PC-3 (cell line): ENCODE measurements around the gene MDM1.

Experiments
- EZH2 ChIP-seq: fragments of 300-600 bp; sonication (generic); IDR thresholded peaks from one replicate; pipeline ENCODE4 v1.6.1; 2017; ENCODE audit warnings: antibody characterized with exemption, mild to moderate bottlenecking, low read length; ENCODE audit not compliant: unreplicated experiment
- EZH2phosphoT487 ChIP-seq: fragments of 300-600 bp; sonication (generic); IDR thresholded peaks from 2 replicates; pipeline ENCODE4 v1.6.1; 2018; ENCODE audit warnings: mild to moderate bottlenecking, antibody characterized with exemption, low read length, borderline replicate concordance
- TF ChIP-seq, protein P1 (sequence below): fragments of 300-600 bp; sonication (generic); conservative IDR thresholded peaks from 2 replicates; pipeline ENCODE4 v1.5.1; 2017; ENCODE audit warnings: antibody characterized with exemption, low read depth, mild to moderate bottlenecking, low read length

DNA sequence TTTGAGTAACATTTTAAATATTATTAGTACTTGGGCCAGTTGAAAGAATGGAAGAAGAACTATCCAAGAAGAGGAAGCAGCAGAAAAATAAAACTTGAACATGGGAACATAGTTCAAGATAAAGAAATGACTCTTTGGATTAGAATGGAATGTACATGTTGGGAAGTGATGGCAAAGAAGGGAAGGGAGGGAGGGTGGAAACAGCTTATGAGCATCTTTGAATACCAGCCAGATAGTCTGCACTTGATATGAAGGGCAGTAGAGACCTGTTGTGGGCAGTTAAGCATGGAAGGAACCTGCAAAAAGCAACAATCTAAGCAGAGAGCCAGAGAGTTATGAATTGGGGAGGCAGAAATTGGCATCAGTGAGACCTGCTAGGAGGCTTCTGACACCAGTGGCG is 68.8 kb downstream of the MDM1 start:
- TF ChIP-seq, protein P1, sequence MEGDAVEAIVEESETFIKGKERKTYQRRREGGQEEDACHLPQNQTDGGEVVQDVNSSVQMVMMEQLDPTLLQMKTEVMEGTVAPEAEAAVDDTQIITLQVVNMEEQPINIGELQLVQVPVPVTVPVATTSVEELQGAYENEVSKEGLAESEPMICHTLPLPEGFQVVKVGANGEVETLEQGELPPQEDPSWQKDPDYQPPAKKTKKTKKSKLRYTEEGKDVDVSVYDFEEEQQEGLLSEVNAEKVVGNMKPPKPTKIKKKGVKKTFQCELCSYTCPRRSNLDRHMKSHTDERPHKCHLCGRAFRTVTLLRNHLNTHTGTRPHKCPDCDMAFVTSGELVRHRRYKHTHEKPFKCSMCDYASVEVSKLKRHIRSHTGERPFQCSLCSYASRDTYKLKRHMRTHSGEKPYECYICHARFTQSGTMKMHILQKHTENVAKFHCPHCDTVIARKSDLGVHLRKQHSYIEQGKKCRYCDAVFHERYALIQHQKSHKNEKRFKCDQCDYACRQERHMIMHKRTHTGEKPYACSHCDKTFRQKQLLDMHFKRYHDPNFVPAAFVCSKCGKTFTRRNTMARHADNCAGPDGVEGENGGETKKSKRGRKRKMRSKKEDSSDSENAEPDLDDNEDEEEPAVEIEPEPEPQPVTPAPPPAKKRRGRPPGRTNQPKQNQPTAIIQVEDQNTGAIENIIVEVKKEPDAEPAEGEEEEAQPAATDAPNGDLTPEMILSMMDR = no peak
- no peak for TF ChIP-seq EZH2phosphoT487
- TF ChIP-seq EZH2 = no peak
